Trophoblast cell (in vitro differentiated cells and primary cell): ENCODE measurements around the gene ZDHHC8.

ENCODE experiments used
- DNase-seq, 2 donors: peaks; one replicate each; pipeline ENCODE4 v3.0.0-alpha.2; 2016
- H2AFZ ChIP-seq: 2 replicates; pipeline ENCODE4 v1.6.1; 2013; ENCODE audit warnings: low read length, moderate library complexity, mild to moderate bottlenecking; ENCODE audit not compliant: insufficient read depth, poor library complexity
- H2AK5ac ChIP-seq: 2 replicates; pipeline ENCODE4 v1.6.1; 2013; ENCODE audit warnings: mild to moderate bottlenecking, low read length
- H2BK120ac ChIP-seq: 2 replicates; pipeline ENCODE4 v1.6.1; 2013; ENCODE audit warnings: low read length, mild to moderate bottlenecking, moderate library complexity; ENCODE audit not compliant: insufficient read depth, poor library complexity
- H2BK12ac ChIP-seq: 2 replicates; pipeline ENCODE4 v1.6.1; 2013; ENCODE audit warnings: mild to moderate bottlenecking, low read length, moderate library complexity
- H2BK5ac ChIP-seq: 2 replicates; pipeline ENCODE4 v1.6.1; 2013; ENCODE audit warnings: low read length, low read depth, moderate library complexity, mild to moderate bottlenecking; ENCODE audit not compliant: poor library complexity
- H3K14ac ChIP-seq: 2 replicates; pipeline ENCODE4 v1.6.1; 2013; ENCODE audit warnings: mild to moderate bottlenecking, low read length
- H3K18ac ChIP-seq: 2 replicates; pipeline ENCODE4 v1.6.1; 2013; ENCODE audit warnings: mild to moderate bottlenecking, low read length
- H3K23ac ChIP-seq: 2 replicates; pipeline ENCODE4 v1.6.1; 2013; ENCODE audit warnings: low read length
- H3K27ac ChIP-seq: 2 replicates; pipeline ENCODE4 v1.5.1; 2013; ENCODE audit warnings: low read depth, mild to moderate bottlenecking, inconsistent platforms, low read length, moderate library complexity
- H3K27me3 ChIP-seq: 2 replicates; pipeline ENCODE4 v1.6.1; 2013; ENCODE audit warnings: inconsistent platforms, mild to moderate bottlenecking, low read length, moderate library complexity; ENCODE audit not compliant: insufficient read depth
- H3K36me3 ChIP-seq, 2 experiments: 1 replicate in 1 of 2; 2 replicates in 1 of 2; pipeline ENCODE4 v1.6.1; 2013; ENCODE audit warnings: low read length in 2 of 2, mild to moderate bottlenecking in 2 of 2, moderate library complexity in 1 of 2; ENCODE audit not compliant: insufficient read depth in 2 of 2, control insufficient read depth in 1 of 2
- H3K4ac ChIP-seq: 2 replicates; pipeline ENCODE4 v1.6.1; 2013; ENCODE audit warnings: low read depth, mild to moderate bottlenecking, low read length, moderate library complexity
- H3K4me1 ChIP-seq, 2 experiments: 1 replicate in 1 of 2; 2 replicates in 1 of 2; pipeline ENCODE4 v1.6.1; 2013; ENCODE audit warnings: low read length in 2 of 2, mild to moderate bottlenecking in 2 of 2, moderate library complexity in 1 of 2; ENCODE audit not compliant: insufficient read depth in 2 of 2, control insufficient read depth in 1 of 2
- H3K4me2 ChIP-seq: 2 replicates; pipeline ENCODE4 v1.6.1; 2013; ENCODE audit warnings: inconsistent platforms, mild to moderate bottlenecking, low read length, moderate library complexity
- H3K4me3 ChIP-seq: 2 replicates; pipeline ENCODE4 v1.5.1; 2013; ENCODE audit warnings: mild to moderate bottlenecking, low read depth, low read length, inconsistent platforms
- H3K79me1 ChIP-seq: one replicate; pipeline ENCODE4 v1.6.1; 2013; ENCODE audit warnings: low read length
- H3K79me2 ChIP-seq: 2 replicates; pipeline ENCODE4 v1.6.1; 2013; ENCODE audit warnings: low read length, mild to moderate bottlenecking; ENCODE audit not compliant: control insufficient read depth, insufficient read depth, poor library complexity
- H3K9ac ChIP-seq: 2 replicates; pipeline ENCODE4 v1.6.1; 2013; ENCODE audit warnings: mild to moderate bottlenecking, low read length
- H3K9me3 ChIP-seq: 2 replicates; pipeline ENCODE4 v1.6.1; 2013; ENCODE audit warnings: low read depth, mild to moderate bottlenecking, control low read depth, inconsistent platforms, low read length; ENCODE audit not compliant: insufficient read depth
- H4K12ac ChIP-seq: 2 replicates; pipeline ENCODE4 v1.6.1; 2013; ENCODE audit warnings: low read depth, mild to moderate bottlenecking, low read length, moderate library complexity
- H4K8ac ChIP-seq: 2 replicates; pipeline ENCODE4 v1.6.1; 2013; ENCODE audit warnings: low read depth, mild to moderate bottlenecking, low read length, moderate library complexity
- H4K91ac ChIP-seq: one replicate; pipeline ENCODE4 v1.6.1; 2013; ENCODE audit warnings: low read depth, mild to moderate bottlenecking, low read length, moderate library complexity
- WGBS: extraction: QIAGEN DNeasy Blood & Tissue Kit; methylation state at CpG from one replicate; pipeline ENCODE4 v1.1.7; 2013; ENCODE audit warnings: missing lambda C conversion rate; ENCODE audit not compliant: insufficient read length, insufficient coverage; ENCODE audit errors: extremely low coverage; 5-methylcytosine and 5-hydroxymethylcytosine counted together

Gene ZDHHC8

GRCh38 chr22:20181884-20182236, 50.3 kb downstream of the ZDHHC8 start:
- no CpG with 5 or more reads among the region's 18 CpGs for WGBS
- no peak overlapping the region for H3K23ac ChIP-seq
- no peak overlapping the region for H3K14ac ChIP-seq

GRCh38 chr22:20182365-20182764, 50.8 kb downstream of the ZDHHC8 start:
- DNase-seq = no peak
- Histone ChIP-seq H3K9ac (no peak overlapping the region), H2AK5ac (no peak overlapping the region), H2AFZ (no peak overlapping the region), H3K9me3 (peaks cover 3% of the 10 kb centered on the region), H3K79me1 (no peaks in the 10 kb centered on the region), H4K12ac (no peak overlapping the region), H4K91ac (no peak overlapping the region), H2BK12ac (no peak overlapping the region), H3K4me3 (no peak overlapping the region), H3K79me2 (no peaks in the 10 kb centered on the region), H3K4ac (no peak overlapping the region), H3K23ac (no peak overlapping the region), H4K8ac (no peak overlapping the region), H3K27me3 (no peaks in the 10 kb centered on the region), H3K14ac (no peak overlapping the region), H3K4me2 (no peak overlapping the region), H3K18ac (no peak overlapping the region), H2BK5ac (no peak overlapping the region), H3K4me1 (no peaks in the 10 kb centered on the region), H2BK120ac (no peak overlapping the region), H3K27ac (no peak overlapping the region), H3K36me3 (no peaks in the 10 kb centered on the region)
- no CpG with 5 or more reads among the region's 9 CpGs for WGBS

More at GRCh38 chr22:20181884-20182236, 50.3 kb downstream of the ZDHHC8 start:
- H4K12ac ChIP-seq = no peak overlapping the region
- no peak overlapping the region for H3K27ac ChIP-seq
- H4K8ac ChIP-seq = no peak overlapping the region
- no peak overlapping the region for H3K4ac ChIP-seq
- H2AFZ ChIP-seq = no peak overlapping the region
- no peak overlapping the region for H3K4me2 ChIP-seq
- H3K18ac ChIP-seq = no peak overlapping the region
- no peak for DNase-seq
- no peaks in the 10 kb centered on the region for H3K79me2 ChIP-seq
- no peak overlapping the region for H3K9ac ChIP-seq
- H2BK120ac ChIP-seq = no peak overlapping the region
- no peak overlapping the region for H4K91ac ChIP-seq
- H3K4me3 ChIP-seq = no peak overlapping the region
- peaks cover 3% of the 10 kb centered on the region for H3K9me3 ChIP-seq
- H3K36me3 ChIP-seq = no peaks in the 10 kb centered on the region
- no peaks in the 10 kb centered on the region for H3K4me1 ChIP-seq
- no peak overlapping the region for H2AK5ac ChIP-seq
- H3K79me1 ChIP-seq = no peaks in the 10 kb centered on the region
- H2BK12ac ChIP-seq = no peak overlapping the region
- no peaks in the 10 kb centered on the region for H3K27me3 ChIP-seq
- H2BK5ac ChIP-seq = no peak overlapping the region

- Histone ChIP-seq H3K79me1 (no peaks in the 10 kb centered on the region), H2BK12ac (no peak overlapping the region), H2AFZ (no peak overlapping the region), H2AK5ac (no peak overlapping the region), H2BK5ac (no peak overlapping the region), H3K9me3 (peaks cover 3% of the 10 kb centered on the region), H3K18ac (no peak overlapping the region), H4K8ac (no peak overlapping the region), H3K9ac (no peak overlapping the region), H4K91ac (no peak overlapping the region), H3K4me2 (no peak overlapping the region), H3K36me3 (no peaks in the 10 kb centered on the region), H4K12ac (no peak overlapping the region), H3K27me3 (no peaks in the 10 kb centered on the region), H3K4ac (no peak overlapping the region), H3K27ac (no peak overlapping the region), H3K23ac (no peak overlapping the region), H3K4me1 (no peaks in the 10 kb centered on the region), H2BK120ac (no peak overlapping the region), H3K79me2 (no peaks in the 10 kb centered on the region), H3K4me3 (no peak overlapping the region), H3K14ac (no peak overlapping the region)
- WGBS = no CpG with 5 or more reads among the region's 8 CpGs
- DNase-seq = no peak
These were observed 51.5 kb downstream of the ZDHHC8 start for GRCh38 chr22:20183101-20183500.

- Histone ChIP-seq H3K18ac (no peak overlapping the region), H3K36me3 (no peaks in the 10 kb centered on the region), H3K27ac (no peak overlapping the region), H2AFZ (no peak overlapping the region), H2AK5ac (no peak overlapping the region), H3K79me1 (no peaks in the 10 kb centered on the region), H3K27me3 (no peaks in the 10 kb centered on the region), H3K9me3 (peaks cover 3% of the 10 kb centered on the region), H3K14ac (no peak overlapping the region), H2BK120ac (no peak overlapping the region), H4K12ac (no peak overlapping the region), H3K4me1 (no peaks in the 10 kb centered on the region), H4K91ac (no peak overlapping the region), H3K23ac (no peak overlapping the region), H3K79me2 (no peaks in the 10 kb centered on the region), H3K4ac (no peak overlapping the region), H2BK12ac (no peak overlapping the region), H4K8ac (no peak overlapping the region), H3K4me3 (no peak overlapping the region), H3K9ac (no peak overlapping the region), H2BK5ac (no peak overlapping the region), H3K4me2 (no peak overlapping the region)
- no CpG with 5 or more reads among the region's 6 CpGs for WGBS
- no peak for DNase-seq
These were observed 52.2 kb downstream of the ZDHHC8 start for GRCh38 chr22:20183823-20184222.
